Mucosa of descending colon (tissue), 3 donors: ENCODE results near the gene SERPINE2. TPM values are rescaled to one million over a fixed set of nuclear protein-coding genes. Genes with fewer than 3 reads are reported as not detected.

Experiments
- ATAC-seq: fragments of 200-7000 bp; cut with Tn5 transposase; one replicate; pipeline ENCODE4 v1.9.1; 2020; ENCODE audit warnings: mild to moderate bottlenecking, moderate library complexity
- DNase-seq, 3 donors: peaks; one replicate each; pipeline ENCODE4 v3.0.0-alpha.2; 2020
- H3K36me3 ChIP-seq: fragments of 200-600 bp; one replicate; pipeline ENCODE4 v1.8.0; 2021; ENCODE audit warnings: low read depth, mild to moderate bottlenecking
- H3K4me1 ChIP-seq: fragments of 200-600 bp; one replicate; pipeline ENCODE4 v1.8.0; 2021; ENCODE audit warnings: low read depth, mild to moderate bottlenecking
- H3K4me3 ChIP-seq: fragments of 200-600 bp; one replicate; pipeline ENCODE4 v1.8.0; 2021; ENCODE audit warnings: mild to moderate bottlenecking
- H3K9me3 ChIP-seq: fragments of 200-600 bp; one replicate; pipeline ENCODE4 v1.8.0; 2021; ENCODE audit warnings: mild to moderate bottlenecking
- intact Hi-C, 2 donors: fragments of 100-400 bp; cut with DNase I in 1 of 2; cut with micrococcal nuclease in 1 of 2; formaldehyde crosslinking; loops; one replicate each; pipeline versions ENCODE4 v1.11.0 to v1.11.1; 2022; cut with DNase I, micrococcal nuclease
- total RNA-seq, 3 donors: library from RNA; stranded (reverse); fragmentation: NEBNext Ultra II Directional in 2 of 3; extraction: Animal tissue kit (Norgen Biotek cat#: 25700) in 2 of 3; gene quantifications; one replicate each; pipeline versions ENCODE4 v1.2.1 to v1.2.4, GENCODE V29; 2021 to 2023
- TF ChIP-seq, protein P1 (sequence below): fragments of 200-600 bp; IDR thresholded peaks from one replicate; pipeline ENCODE4 v1.8.0; 2022; ENCODE audit warnings: antibody characterized with exemption, mild to moderate bottlenecking
- donor health status: DM: no; HTN: no; CAD: no; lungs with moderate emphysema.
- donor health status: DM: no; HTN: no; CAD: no.
- donor health status: DM: no; HTN: yes; CAD: no.

The SERPINE2 gene
- total RNA-seq, 3 donors from 2014 or later, result 10.6 to 15.9 (median 12.4) TPM

DNA sequence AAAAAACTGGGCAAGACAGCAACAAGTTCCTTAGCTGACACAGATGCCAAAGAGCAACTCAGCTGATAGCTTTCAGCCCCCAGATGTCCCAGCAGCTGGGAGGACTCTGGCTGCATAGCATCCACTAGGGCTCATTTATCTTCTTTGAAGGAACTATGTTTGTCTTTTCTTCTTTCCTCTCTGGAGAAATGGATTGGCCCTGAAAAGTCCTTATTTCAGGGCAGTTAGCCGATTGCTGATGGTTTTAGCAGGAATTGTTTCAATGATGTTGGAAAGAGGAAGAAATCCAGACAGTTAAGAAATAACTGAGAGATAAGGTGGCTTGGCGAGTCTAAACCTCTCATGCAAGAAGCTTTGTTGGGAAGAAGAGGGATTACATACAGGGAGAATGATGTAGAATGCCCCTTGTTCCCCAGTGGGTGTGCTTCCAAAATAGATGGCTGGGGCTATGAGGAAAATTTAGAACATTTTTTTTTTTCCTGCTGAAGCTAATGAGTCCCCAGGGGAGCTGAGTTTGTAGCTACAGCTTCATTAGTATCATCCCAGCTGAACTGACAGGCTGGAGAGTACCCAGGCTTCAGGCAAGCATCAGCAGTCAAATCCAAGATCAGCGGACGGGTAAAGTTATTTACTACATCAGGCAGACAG is 33.6 kb upstream of the SERPINE2 start:
- ATAC-seq (no peak), DNase-seq (peak in 1 of 3 donors; percentile 11)

DNA sequence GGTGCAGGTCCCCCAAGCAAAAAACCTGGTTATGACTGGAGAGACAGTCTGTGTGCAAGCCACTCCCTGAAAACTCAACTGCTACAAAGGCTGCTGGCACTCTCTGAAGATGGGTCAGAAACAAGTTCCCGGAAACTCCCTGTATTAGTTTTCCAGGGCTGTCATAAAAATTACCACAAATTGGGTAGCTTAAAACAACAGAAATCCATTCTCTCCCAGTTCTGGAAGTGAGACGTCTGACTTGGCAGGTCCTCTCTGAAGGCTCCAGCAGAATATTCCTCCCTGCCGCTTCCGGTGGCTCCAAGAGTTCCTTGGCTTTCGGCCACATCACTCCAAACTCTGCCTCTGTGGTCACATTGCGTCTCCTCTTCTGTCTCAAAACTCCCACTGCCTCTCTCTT is 30.1 kb upstream of the SERPINE2 start:
- ATAC-seq, result no peak
- no peaks in the 10 kb centered on the region for H3K4me1 ChIP-seq
- TF ChIP-seq, protein P1, sequence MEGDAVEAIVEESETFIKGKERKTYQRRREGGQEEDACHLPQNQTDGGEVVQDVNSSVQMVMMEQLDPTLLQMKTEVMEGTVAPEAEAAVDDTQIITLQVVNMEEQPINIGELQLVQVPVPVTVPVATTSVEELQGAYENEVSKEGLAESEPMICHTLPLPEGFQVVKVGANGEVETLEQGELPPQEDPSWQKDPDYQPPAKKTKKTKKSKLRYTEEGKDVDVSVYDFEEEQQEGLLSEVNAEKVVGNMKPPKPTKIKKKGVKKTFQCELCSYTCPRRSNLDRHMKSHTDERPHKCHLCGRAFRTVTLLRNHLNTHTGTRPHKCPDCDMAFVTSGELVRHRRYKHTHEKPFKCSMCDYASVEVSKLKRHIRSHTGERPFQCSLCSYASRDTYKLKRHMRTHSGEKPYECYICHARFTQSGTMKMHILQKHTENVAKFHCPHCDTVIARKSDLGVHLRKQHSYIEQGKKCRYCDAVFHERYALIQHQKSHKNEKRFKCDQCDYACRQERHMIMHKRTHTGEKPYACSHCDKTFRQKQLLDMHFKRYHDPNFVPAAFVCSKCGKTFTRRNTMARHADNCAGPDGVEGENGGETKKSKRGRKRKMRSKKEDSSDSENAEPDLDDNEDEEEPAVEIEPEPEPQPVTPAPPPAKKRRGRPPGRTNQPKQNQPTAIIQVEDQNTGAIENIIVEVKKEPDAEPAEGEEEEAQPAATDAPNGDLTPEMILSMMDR, result no peak
- intact Hi-C loops, result no loop called here
- peak in 1 of 3 donors; percentile 21 for DNase-seq
- no peaks in the 10 kb centered on the region for H3K36me3 ChIP-seq
- no peak overlapping the region for H3K4me3 ChIP-seq
- no peaks in the 10 kb centered on the region for H3K9me3 ChIP-seq

More for the DNA sequence above, 33.6 kb upstream of the SERPINE2 start:
- H3K4me1 ChIP-seq, result no peaks in the 10 kb centered on the region
- H3K36me3 ChIP-seq, result no peaks in the 10 kb centered on the region
- no peaks in the 10 kb centered on the region for H3K9me3 ChIP-seq
- TF ChIP-seq, protein P1, result no peak
- intact Hi-C loops, result no loop called here
- H3K4me3 ChIP-seq, result no peak overlapping the region

DNA sequence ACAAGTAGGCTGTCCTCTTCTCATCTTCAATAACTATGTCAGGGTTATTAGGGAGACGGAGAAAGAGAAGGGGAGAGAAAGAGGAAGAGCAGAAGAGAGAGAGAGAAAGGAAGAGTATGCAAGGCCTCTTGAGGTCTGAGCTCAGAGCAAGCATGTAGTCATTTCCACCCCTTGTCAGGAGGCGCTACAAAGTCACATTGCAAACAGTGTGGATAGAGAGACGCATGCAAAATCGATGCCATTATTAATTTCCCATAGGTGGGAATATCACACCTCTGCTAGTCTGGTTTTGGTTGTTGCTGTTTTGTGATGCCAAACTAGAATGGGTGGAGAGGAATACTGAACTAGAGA is 24.2 kb upstream of the SERPINE2 start:
- no peaks in the 10 kb centered on the region for H3K36me3 ChIP-seq
- intact Hi-C loops, result no loop called here

DNA sequence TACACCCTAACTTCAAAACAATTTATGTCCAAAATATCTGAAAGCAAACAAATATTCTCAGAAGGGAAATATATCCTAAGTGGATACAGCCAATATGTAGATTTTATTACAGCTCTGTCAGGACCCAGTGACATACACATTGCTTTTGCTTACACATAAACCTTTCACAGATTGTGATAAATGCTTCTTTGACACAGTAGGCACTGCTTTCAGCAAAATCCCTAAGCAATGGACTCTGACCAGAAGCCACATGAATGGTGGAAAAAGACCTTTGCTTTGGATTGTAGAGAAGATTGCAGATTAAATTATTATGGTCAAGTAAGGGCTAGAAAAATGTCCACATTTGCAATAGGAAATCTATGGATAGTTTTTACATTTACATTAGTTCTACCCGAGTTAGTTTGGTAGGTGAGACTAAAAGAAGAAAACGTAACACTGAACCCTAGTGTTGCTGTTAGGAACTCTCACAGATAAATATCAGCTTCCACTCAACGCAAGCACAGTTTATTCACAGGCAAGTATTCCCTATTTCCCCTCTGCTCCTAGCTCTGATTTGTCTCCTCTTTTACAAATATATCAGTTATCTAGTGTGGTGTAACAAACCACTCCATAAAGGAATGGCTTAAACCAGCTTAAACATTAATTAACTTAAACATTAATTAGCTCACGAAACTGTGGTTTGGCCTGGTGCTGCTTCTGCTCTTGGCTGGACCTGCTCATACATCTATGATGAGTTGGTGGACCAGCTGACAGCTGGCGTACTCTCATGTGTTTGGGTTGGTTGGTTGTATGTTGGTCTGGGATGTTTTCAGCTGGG is 23.6 kb upstream of the SERPINE2 start:
- Histone ChIP-seq H3K4me1 (no peaks in the 10 kb centered on the region), H3K9me3 (no peaks in the 10 kb centered on the region), H3K36me3 (no peaks in the 10 kb centered on the region), H3K4me3 (no peak overlapping the region)
- DNase-seq (no peak), ATAC-seq (no peak)
- TF ChIP-seq, protein P1, result no peak
- intact Hi-C loops, result no loop called here

More for the DNA sequence above, 24.2 kb upstream of the SERPINE2 start:
- Histone ChIP-seq H3K4me3 (no peak overlapping the region), H3K4me1 (no peaks in the 10 kb centered on the region), H3K9me3 (no peaks in the 10 kb centered on the region)
- TF ChIP-seq, protein P1, result no peak
- DNase-seq, result no peak
- ATAC-seq, result no peak

GRCh38 chr2:224060783-224061482 is 21.8 kb upstream of the SERPINE2 start:
- Histone ChIP-seq H3K4me3 (no peak overlapping the region), H3K36me3 (no peaks in the 10 kb centered on the region), H3K4me1 (no peaks in the 10 kb centered on the region), H3K9me3 (no peaks in the 10 kb centered on the region)
- intact Hi-C loops, result no loop called here
- ATAC-seq (no peak), DNase-seq (no peak)
- TF ChIP-seq, protein P1, result no peak
